ENCODE results near the gene SEC24B.
"Not testable (repeated sequence)": the region's sequence is repeated elsewhere in the genome, so short reads cannot be mapped to it uniquely, and the experiment has no call there.

The SEC24B gene

GRCh38 chr4:109511414-109511813, 77.8 kb downstream of the SEC24B start:
- H3K4me3 ChIP-seq (ENCODE audit: control insufficient read depth, low read depth, low read length) = no peak overlapping the region
- no peak for DNase-seq (ENCODE audit: low read depth)
- TF ChIP-seq, protein P1, sequence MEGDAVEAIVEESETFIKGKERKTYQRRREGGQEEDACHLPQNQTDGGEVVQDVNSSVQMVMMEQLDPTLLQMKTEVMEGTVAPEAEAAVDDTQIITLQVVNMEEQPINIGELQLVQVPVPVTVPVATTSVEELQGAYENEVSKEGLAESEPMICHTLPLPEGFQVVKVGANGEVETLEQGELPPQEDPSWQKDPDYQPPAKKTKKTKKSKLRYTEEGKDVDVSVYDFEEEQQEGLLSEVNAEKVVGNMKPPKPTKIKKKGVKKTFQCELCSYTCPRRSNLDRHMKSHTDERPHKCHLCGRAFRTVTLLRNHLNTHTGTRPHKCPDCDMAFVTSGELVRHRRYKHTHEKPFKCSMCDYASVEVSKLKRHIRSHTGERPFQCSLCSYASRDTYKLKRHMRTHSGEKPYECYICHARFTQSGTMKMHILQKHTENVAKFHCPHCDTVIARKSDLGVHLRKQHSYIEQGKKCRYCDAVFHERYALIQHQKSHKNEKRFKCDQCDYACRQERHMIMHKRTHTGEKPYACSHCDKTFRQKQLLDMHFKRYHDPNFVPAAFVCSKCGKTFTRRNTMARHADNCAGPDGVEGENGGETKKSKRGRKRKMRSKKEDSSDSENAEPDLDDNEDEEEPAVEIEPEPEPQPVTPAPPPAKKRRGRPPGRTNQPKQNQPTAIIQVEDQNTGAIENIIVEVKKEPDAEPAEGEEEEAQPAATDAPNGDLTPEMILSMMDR (IDR thresholded peaks at IDR 0.05; ENCODE audit: control insufficient read depth, insufficient read depth, low read depth, low read length, missing control alignments) = no peak

DNA sequence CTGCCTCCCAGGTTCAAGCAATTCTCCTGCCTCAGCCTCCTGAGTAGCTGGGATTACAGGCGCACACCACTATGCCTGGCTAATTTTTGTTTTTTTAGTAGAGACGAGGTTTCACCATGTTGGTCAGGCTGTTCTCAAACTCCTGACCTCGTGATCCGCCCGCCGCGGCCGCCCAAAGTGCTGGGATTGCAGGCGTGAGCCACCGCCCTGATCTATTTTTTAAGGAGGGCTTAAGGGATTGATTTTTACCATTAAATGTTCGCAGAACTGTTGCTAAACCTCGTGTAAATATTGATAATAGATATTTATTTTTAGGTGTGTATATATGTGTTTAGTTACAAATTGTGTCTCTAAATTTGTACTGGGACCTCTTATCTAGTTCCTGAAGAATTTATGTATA, 79.8 kb downstream of the SEC24B start:
- H3K4me3 ChIP-seq (ENCODE audit: control insufficient read depth, low read depth, low read length); DNase-seq (ENCODE audit: low read depth): not testable (repeated sequence)

DNA sequence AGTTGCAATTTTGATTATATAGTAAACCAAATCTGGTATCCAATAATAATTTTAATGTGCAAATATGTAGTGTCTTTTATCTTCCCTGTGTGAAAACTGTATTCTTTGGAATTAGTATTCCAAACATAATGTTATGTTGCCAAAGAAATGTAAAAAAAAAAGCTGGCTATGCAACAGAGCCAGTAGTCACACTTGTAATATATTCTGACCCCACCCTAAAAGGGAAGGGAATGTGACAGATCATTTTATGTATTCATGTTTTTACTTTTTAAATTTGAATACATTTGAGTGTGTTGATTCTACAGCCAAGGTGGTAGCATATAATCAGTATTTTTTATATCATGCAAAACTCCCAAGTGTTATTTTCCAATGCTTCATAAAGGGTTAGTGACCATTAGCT, 98.6 kb downstream of the SEC24B start:
- TF ChIP-seq, protein P1 (IDR thresholded peaks at IDR 0.05; ENCODE audit: control insufficient read depth, insufficient read depth, low read depth, low read length, missing control alignments) = no peak
- no peak for DNase-seq (ENCODE audit: low read depth)
- H3K4me3 ChIP-seq (ENCODE audit: control insufficient read depth, low read depth, low read length) = no peak overlapping the region

- no peak for DNase-seq (ENCODE audit: low read depth)
- TF ChIP-seq, protein P1 (IDR thresholded peaks at IDR 0.05; ENCODE audit: control insufficient read depth, insufficient read depth, low read depth, low read length, missing control alignments) = no peak
- no peak overlapping the region for H3K4me3 ChIP-seq (ENCODE audit: control insufficient read depth, low read depth, low read length)
Measured at GRCh38 chr4:109545401-109545800, 111.8 kb downstream of the SEC24B start.

GRCh38 chr4:109547394-109547793, 113.8 kb downstream of the SEC24B start:
- no peak for DNase-seq (ENCODE audit: low read depth)
- TF ChIP-seq, protein P1 (IDR thresholded peaks at IDR 0.05; ENCODE audit: control insufficient read depth, insufficient read depth, low read depth, low read length, missing control alignments) = no peak
- no peak overlapping the region for H3K4me3 ChIP-seq (ENCODE audit: control insufficient read depth, low read depth, low read length)

DNA sequence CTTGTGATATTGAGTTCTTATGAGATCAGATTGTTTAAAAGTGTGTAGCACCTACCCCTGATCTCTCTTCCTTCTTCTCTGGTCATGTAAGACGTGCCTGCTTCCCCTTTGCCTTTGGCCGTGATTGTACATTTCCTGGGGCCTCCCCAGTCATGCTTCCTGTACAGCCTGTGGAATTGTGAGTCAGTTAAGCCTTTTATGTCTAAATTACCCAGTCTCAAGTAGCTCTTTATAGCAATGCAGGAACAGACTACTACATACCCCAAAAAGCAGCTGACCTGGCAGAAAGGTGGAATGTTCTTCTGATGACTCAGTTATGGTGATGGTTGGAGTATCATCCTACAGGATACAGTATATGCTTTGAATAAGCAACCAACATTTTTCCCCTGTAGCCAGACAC, 115.0 kb downstream of the SEC24B start:
- H3K4me3 ChIP-seq (ENCODE audit: control insufficient read depth, low read depth, low read length) = no peak overlapping the region
- DNase-seq (ENCODE audit: low read depth) = peak; percentile 18
- TF ChIP-seq, protein P1 (IDR thresholded peaks at IDR 0.05; ENCODE audit: control insufficient read depth, insufficient read depth, low read depth, low read length, missing control alignments) = no peak

DNA sequence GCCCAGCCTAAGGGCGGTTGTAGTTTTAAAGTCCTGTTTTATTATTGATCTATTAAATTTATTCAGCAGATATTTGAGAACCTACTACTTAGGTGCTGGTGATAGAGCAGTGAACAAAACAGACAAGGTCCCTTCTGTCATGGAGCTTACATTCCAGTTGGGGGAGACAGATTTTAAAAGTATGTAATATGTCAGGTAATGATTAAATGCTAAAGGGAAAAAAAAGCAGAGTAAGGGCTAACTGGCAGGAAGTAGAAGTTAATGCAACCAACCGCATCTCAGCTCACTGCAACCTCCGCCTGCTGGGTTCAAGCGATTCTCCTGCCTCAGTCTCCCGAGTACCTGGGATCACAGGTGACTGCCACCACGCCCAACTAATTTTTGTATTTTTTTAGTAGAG, 118.6 kb downstream of the SEC24B start:
- no peak overlapping the region for H3K4me3 ChIP-seq (ENCODE audit: control insufficient read depth, low read depth, low read length)
- no peak for DNase-seq (ENCODE audit: low read depth)
- TF ChIP-seq, protein P1 (IDR thresholded peaks at IDR 0.05; ENCODE audit: control insufficient read depth, insufficient read depth, low read depth, low read length, missing control alignments) = no peak

All from AG09309 (cell line).